Inferior parietal cortex (tissue), 1 donor: ENCODE results near the gene STAP1.
A peak's percentile ranks its signal among the peaks of the same experiment; 100 is the strongest.

Experiments used
- DNase-seq: peaks from one replicate; pipeline ENCODE4 v3.0.0-alpha.2; 2016; ENCODE audit errors: extremely low spot score

Gene STAP1

DNA sequence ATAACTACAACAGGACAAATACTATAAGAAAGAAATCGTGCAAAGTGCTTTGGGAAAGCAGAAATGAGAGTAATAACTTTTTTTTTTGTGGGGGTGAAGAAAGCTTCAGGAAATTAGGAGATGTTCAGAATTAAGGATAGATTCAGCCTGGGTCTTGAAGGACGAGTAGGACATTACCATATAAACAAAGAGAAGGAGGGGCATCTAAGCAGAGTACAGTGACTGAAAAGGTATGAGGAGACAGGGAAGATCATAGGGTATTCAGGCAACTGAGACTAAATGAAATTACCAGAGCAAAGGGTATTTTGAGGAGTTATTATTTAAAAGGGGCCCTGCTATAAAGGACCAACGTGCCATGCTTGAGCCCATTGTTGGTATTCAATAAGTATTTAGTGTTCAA lies 3.1 kb upstream of the STAP1 start:
- DNase-seq, result no peak

DNA sequence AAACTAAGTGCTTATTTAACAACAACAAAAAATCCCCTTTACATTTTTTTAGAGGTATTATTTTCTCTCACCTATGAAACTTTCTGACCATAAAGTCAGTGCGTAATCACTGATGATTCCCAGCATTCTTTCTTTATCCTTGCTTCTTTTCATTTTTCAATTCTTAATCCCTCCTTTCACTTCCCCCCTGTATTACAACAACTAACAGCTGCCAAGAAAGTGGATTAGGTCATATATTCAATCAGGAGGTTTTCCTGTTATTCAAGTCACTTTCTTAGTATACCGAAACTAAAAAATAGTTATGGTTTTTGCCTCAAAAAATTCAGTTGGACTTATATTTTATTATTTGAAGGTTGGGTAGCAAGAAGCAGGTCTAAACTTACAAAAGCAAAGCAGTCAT lies 2.1 kb upstream of the STAP1 start:
- no peak for DNase-seq

DNA sequence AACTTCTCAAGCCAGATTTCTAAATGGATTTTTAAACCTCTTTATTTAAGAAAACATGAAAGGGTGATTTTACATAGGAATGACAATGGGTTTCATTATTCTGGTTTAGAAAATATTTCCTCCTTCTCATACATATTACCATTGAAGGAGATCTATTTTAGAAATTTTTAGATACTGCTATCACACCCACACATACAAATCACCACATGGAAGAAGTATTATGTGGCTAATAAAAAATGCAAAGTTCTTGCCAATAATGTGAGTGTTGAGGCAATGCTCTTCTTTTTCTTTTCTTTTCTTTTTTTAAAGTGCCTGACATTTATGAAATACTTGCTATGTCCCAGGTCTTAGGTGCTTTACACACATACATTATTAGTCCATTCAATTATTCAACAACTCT lies 6.8 kb downstream of the STAP1 start:
- no peak for DNase-seq

DNA sequence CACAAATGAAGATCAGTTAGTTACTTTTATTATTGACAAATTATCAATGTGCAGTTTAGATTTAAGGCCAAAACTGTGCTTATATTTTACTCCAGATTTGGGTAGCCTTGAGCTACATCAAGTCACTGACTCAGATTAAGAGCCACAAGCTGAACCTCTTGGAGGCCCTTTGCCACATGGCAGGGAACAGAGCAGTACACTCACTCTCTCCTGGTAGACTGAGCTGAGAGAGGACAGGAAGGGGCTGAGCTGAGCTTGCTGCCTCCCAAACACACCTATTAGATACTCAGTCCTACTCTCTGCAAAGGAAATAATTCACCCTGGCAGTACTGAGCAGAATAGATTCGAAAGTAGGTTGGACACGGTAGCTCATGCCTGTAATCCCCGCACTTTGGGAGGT lies 7.8 kb downstream of the STAP1 start:
- no peak for DNase-seq

DNA sequence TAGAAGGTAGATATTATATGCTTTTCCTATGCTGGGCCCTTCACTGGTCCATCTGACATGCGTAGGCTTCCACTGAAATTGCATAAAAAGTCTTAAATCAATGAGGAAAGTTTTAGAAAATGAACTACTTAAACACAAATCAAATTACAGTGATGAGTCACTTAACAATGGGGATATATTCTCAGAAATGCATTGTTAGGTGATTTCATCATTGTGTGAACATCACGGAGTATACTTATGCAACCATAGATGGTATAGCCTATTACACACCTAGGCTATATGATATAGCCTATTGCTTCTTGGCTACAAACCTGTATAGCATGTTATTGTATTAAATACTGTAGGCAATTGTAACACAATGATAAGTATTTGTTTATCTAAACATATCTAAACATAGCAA lies 10.3 kb downstream of the STAP1 start:
- no peak for DNase-seq

DNA sequence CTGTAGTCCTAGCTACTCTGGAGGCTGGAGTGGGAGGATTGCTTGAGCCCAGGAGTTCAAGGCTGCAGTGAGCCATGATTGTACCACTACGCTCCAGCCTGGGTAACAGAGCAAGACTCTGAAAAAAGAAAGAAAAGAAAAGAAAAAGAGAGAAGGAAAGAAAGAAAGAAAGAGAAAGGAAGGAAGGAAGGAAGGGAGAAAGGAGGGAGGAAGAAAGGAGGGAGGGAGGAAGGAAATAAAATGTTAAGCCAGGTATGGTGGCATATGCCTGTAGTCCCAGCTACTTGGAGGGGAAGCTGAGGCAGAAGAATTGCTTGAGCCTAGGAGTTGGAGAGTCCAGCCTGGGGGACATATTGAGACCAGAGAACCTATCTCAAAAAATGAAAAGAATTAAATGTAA lies 12.0 kb downstream of the STAP1 start:
- no peak for DNase-seq

DNA sequence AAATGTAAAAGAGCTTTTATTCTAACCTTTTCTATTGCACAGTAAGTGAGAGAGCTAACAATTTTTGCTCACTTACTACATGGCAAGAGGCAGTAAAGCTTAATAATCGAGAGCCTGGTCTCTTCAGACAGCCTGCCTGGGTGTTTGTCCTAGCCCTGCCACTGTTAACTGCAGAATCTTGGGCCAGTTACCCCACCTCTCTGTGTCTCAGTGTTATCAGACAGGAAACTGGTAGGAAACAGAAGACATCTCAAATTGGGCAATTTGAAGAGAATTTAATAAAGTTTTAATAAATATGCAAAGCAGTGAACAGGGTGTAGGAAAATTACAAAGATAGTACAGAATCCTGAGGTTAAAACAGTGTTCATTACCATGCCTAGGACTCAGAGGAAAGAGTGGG lies 13.4 kb downstream of the STAP1 start:
- no peak for DNase-seq

DNA sequence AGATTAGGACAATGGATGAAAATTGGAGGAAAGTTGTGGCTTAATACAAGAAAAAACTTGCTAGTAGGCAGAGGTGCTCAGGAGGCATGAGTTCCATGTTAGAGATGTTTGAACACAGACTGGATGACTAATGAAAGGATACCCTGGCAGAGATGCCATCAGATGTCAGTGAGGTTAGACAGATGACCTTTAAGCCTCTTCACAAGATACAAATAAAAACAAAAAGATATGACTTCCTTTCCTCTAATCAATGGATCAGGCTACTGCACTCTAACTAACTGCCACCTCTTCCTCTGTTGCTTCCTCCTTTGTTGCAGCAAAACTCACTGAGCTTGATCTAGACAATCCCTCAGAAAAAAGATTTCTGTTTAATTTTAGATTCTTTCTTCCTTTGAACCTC lies 14.7 kb downstream of the STAP1 start:
- DNase-seq, result no peak

DNA sequence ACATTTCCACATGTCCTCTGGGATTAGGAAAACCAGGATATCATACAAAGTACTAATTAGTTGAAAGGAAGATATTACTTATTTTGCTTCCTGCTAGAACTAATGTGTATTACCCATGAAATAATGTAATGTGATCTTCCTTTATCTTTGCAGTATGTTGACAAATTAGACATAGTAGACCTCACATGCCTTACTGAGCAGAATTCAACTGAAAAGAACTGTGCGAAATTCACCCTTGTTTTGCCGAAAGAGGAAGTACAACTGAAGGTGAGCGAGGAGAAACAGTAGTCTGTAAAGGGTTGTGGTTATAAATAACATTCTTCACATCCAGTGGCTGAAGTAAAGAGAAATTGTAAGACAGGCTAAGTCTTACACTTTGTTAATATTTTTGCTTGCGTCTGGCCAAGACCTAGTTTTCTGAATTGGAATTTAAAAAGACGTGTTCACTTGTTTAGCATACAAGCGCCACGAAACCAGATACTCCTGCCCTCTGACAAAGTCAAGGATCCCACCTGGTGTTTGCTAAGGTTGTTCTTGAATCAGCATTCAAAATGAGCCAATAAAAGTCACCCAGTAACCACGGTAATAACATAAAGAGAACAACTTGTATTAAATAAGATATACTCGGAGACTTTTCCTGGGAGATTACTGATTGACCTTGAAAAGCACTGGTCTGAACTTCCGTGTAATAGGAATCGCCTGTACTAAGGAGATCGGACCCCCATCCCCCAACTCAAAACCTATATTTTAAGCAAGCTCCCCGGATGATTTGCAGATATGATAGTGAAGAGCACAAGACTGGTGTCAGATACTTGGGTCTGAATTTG lies 16.9 kb downstream of the STAP1 start:
- no peak for DNase-seq

DNA sequence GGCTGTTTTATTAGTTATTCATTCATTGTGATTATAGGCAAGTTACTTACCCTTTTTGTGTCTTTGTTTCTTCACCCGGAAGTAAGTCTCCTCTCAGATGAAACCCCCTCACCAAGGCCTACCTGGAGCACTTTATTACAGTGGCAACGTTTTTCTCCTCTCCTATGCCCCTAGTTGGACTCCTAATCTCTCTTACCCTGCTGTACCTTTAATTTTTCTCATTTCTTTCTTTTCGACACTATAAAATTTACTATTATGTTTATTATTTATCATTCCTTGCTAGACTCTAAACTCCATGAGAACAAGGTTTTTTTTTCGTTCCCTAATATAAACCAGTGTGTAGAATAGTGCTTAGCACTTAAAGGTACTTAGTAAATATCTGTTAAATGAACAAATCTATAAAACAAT lies 17.5 kb downstream of the STAP1 start:
- DNase-seq, result no peak

DNA sequence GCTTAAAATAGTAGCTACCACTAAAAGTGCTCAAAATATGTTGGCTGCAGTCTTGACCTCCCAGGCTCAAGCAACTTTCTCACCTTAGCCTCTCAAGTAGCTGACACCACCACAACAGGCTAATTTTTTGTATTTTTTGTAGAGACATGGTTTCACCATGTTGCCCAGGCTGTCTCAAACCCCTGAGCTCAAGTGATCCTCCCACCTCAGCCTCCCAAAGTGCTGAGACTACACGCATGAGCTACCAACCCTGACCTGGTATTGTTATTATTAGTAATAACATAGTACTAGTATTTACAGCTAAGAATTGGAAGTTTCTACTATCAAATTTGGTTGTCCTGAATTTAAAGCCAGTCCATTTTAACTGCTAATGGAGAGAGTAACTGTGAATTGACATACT lies 18.0 kb downstream of the STAP1 start:
- no peak for DNase-seq

DNA sequence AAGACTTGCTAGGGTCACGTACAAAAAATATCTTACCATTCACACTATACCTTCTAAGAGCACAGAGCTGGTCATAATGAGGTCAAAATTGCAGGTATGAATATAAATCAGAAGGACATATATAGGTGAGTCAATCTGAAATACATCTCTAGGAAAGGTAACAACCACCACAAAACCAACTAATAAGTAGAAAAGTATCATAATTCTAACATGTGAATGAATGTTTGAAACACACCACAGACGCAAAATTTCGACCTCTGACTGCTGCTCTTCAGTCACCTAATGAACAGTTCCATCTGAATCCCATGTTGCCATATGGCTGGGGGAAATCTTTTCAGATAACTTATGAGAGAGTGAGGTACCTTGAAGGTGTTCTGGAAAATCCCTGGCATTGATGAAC lies 22.1 kb downstream of the STAP1 start:
- DNase-seq, result no peak

DNA sequence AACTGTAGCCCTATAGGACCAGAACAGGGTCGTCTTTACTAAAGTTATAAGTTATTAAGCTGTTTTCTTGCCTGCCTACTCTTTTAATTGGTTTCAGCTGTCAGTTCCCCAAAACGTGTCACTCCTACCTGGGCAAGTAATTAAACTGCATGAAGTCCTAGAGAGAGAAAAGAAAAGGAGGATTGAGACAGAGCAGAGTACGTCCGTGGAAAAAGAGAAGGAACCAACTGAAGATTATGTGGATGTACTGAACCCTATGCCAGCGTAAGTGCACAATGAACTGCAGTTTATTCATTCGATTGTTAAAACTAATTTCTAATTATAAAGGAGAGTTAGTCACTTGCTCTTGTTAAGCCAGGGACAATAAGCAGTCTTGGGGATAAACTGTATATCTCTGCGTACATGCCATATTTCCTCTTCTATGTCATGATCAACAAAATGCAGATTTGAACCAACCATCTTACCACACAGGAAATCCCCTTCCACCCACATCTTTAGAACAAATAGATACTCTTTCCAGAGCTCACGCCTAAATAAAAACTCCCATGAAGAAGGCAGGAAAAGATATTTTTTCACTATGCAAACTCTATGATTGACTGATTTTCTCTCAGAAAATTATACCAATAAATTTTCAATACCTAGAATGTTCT lies 22.8 kb downstream of the STAP1 start:
- DNase-seq, result no peak

DNA sequence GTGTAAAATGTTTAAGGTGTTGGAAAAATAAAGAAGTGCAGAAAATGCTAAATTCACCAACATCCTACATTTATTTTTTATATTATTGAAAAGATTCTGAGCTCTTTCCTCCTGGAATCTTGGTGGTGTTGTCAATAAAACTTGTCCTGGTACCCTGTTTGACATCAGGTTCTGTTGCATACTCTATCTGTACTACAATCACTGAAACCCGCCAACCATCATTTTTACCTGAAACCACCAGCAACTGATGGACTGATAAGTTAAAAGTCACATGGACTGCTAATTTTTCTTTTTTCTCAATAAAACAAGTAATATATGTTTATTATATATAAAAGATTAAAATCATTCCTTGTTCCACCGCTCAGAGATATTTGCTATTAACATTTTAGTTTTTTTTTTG lies 23.4 kb downstream of the STAP1 start:
- no peak for DNase-seq

DNA sequence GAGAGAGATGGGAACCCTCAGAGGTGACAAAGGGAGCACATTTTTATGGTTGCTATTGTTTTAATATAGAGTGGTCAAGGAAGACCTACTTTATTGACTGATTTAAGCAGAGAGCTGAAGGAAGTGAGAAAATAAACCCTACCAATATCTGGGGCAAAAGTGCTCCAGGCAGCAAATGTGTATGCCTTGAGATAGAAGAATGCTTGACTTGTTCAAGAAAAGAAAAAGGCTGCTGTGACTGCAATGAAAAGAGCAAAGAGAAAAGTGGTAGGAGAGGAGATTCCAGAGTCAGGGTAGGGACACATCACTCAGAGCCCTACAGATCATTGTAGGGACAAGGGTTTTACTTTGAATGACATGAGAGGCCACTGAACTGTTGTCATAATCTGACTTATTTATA lies 26.0 kb downstream of the STAP1 start:
- no peak for DNase-seq

DNA sequence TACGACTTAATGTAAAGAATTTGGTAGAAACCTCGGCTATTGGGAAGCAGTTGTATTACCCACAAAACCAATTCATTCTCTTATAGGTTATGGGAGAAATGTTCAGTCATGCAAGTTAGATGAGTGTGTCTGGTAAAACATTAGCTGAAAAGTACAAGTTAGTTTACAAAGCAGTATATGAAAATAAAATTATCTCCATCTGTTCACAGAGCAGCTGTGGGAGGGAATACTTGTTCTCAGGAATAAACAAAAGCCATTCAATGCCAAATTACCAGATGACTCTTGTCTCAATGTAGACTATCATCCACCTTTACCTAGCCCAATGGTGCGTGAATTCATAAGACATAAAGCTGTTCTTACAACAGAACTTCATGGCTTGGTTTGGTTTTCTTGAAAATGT lies 28.6 kb downstream of the STAP1 start:
- DNase-seq, result no peak

DNA sequence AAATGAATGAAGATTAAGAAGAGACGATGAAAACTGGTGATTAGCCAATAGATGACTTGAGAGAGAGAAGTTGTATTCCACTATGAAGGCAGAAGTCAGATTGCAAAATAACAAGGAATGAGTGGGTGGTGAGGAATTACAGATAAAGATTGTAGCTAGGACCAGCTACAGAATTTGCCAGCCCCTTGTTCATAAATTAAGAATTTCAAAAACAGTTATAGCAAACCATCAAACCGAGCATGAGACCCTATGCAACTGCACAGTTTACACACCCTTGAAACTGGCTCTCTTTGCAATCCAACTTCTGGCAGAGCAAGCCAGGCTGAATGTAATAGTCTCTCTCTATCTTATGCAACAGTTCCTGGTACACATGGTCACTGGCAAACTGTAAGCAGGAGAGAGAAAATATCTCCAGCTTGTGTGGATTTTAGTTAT lies 35.2 kb downstream of the STAP1 start:
- peak; percentile 44 for DNase-seq

DNA sequence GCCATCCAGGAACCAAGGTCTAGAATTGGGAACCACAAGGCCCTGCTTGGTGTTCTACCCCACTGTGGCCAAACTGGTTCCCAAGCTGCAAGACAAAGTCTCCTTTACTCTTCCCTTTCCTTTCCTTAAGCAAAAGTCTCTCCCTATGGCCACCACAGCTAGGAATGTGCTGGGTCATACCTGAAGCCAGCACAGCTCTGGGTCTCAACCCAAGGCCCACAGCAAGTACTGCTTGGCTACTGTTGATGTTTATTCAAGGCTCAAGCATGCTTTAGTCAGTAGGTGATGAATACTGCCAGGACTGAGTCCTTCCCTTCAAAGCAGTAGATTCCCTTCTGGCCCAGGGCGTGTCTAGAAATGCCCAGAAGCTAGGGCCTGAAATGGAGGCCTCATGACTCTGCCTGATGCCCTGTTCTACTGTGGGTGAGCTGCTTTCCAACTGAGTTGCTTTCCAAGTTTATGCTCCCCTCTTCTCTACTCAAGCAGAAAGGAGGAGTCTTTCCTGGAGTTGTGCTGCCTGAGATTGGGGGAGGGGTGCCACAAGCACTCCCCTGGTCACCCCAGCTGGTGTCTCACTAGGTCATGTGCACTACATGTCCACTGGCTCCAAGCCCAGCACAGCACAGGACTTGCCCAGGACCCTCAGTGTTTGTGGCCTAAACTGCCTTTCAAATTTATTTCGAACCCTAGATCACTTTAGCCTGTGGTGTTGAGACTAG lies 44.9 kb downstream of the STAP1 start:
- no peak for DNase-seq

DNA sequence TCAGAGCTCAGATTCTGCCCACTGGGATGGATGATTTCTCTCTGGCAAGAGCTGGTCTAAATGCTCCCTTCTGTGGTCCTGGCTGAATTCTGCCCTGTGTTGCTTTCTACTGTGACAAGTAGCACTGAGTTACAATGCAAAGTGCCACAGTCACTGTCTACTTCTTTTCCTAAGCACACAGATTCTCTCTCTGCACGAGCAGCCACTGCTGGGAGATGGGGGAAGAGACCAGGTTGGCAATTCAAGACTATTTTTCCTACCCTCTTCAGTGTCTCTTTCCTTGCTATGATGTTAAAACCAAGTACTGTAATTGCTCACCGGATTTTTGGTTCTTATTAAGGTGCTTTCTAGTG lies 45.5 kb downstream of the STAP1 start:
- DNase-seq, result no peak

DNA sequence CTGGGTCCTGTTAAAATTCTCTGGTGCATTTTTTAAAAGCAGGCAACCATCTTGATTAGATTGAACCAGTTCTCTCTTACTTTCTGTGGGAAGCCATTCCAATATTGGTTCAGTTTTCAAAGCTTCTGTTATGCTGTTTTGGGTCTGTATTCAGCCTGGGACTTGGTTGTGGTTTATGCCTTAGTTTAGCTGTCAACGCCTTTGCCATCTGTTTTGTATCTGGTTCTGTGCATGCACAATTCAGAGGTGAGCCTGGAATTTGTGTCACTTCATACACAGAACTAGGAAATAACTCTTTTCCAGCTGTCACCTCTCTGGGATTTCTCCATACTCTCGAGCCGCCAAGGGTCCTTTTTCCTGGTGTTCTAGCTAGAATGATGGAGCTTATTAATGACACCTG lies 46.2 kb downstream of the STAP1 start:
- DNase-seq, result no peak

DNA sequence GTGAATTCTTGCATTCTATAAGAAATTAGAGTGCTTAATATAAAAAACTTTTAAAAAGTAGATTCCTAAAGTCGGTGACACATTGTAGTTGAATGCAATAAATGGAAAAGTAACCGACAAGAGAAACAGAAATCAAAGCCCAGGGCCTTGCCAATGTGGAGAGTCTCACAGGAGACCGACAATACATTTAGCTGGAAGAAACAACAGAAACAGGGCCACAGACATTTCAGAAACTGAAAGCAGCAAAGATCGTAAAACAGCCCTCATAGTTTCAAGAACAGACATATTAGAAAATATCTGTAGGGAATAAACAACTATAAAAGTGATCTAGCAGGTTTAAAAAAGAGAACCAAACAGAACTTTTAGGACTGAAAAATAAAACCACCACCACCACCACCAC lies 49.5 kb downstream of the STAP1 start:
- DNase-seq, result no peak

DNA sequence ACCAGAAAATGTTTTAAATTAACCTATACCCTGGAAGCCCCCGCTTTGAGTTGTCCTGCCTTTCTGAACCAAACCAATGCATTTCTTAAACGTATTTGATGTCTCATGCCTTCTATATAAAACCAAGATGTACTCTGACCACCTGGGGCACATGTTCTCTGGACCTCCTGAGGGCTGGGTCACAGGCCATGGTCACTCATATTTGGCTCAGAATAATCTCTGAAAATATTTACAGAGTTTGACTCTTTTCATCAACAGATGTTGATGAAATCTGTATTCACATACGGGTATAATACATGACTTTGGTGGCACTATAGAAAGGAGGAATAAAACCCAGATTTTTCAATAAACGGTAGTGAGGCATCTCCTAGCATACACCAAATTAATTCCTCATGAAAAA lies 55.7 kb downstream of the STAP1 start:
- DNase-seq, result no peak

DNA sequence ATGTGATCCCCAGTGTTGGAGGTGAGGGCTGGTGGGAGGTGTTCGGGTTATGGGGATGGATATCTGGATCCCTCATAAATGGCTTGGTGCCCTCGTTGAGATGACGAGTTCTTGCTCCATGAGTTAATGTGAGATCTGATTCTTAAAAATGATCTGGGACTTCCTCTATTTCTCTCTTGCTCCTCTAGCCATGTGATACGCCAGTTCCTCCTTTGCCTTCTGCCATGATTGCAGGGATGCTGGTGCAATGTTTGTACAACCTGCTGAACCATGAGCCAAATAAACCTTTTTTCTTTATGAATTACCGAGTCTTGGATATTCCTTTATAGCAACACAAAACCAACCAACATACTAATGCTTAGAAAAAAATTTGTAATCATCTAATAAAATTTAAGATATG lies 56.6 kb downstream of the STAP1 start:
- DNase-seq, result no peak
